HPDE6-E6E7 (cell line): ENCODE data around the gene STIM1.
"Not testable (repeated sequence)": the region's sequence is repeated elsewhere in the genome, so short reads cannot be mapped to it uniquely, and the experiment has no call there.

Experiments used
- DNase-seq: peaks from one replicate; pipeline ENCODE4 v3.0.0; 2011; ENCODE audit warnings: missing footprints; ENCODE audit errors: extremely low spot score

Gene STIM1

GRCh38 chr11:4025967-4026324 is 170.5 kb downstream of the STIM1 start:
- no peak for DNase-seq

- no peak for DNase-seq
Measured at GRCh38 chr11:4026389-4026788, 170.9 kb downstream of the STIM1 start.

- no peak for DNase-seq
Measured at GRCh38 chr11:4027746-4028145, 172.3 kb downstream of the STIM1 start.

GRCh38 chr11:4030197-4030596 is 174.7 kb downstream of the STIM1 start:
- DNase-seq, result no peak

- DNase-seq, result no peak
Measured at GRCh38 chr11:4032097-4032496, 176.6 kb downstream of the STIM1 start.

- no peak for DNase-seq
Measured at GRCh38 chr11:4035985-4036384, 180.5 kb downstream of the STIM1 start.

GRCh38 chr11:4039011-4039410 is 183.5 kb downstream of the STIM1 start:
- DNase-seq, result no peak

GRCh38 chr11:4040461-4040860 is 185.0 kb downstream of the STIM1 start:
- no peak for DNase-seq

GRCh38 chr11:4041731-4042391 is 186.4 kb downstream of the STIM1 start:
- DNase-seq, result no peak

GRCh38 chr11:4044976-4045646 is 189.6 kb downstream of the STIM1 start:
- DNase-seq, result peak; percentile 36

GRCh38 chr11:4048340-4048739 is 192.9 kb downstream of the STIM1 start:
- no peak for DNase-seq

GRCh38 chr11:4049006-4049405 is 193.5 kb downstream of the STIM1 start:
- no peak for DNase-seq

- DNase-seq, result no peak
Measured at GRCh38 chr11:4050138-4050537, 194.7 kb downstream of the STIM1 start.

GRCh38 chr11:4053200-4053599 is 197.7 kb downstream of the STIM1 start:
- not testable (repeated sequence) for DNase-seq

GRCh38 chr11:4054643-4055042 is 199.2 kb downstream of the STIM1 start:
- no peak for DNase-seq

- peak; percentile 40 for DNase-seq
Measured at GRCh38 chr11:4059424-4059823, 204.0 kb downstream of the STIM1 start.

- DNase-seq, result no peak
Measured at GRCh38 chr11:4060182-4060923, 204.9 kb downstream of the STIM1 start.

- DNase-seq, result no peak
Measured at GRCh38 chr11:4061700-4062099, 206.2 kb downstream of the STIM1 start.

- DNase-seq, result no peak
Measured at GRCh38 chr11:4063348-4063747, 207.9 kb downstream of the STIM1 start.

GRCh38 chr11:4064278-4064955 is 209.0 kb downstream of the STIM1 start:
- DNase-seq, result no peak

- no peak for DNase-seq
Measured at GRCh38 chr11:4065086-4065485, 209.6 kb downstream of the STIM1 start.

GRCh38 chr11:4065601-4066377 is 210.3 kb downstream of the STIM1 start:
- no peak for DNase-seq
